ENCODE measurements around the gene PGF. TPM values are rescaled to one million over a fixed set of nuclear protein-coding genes. Genes with fewer than 3 reads are reported as not detected.

Gene PGF
- total and polyA plus RNA-seq, 2 of the 13 experiments (the other 11 are each of a cell fraction or from before 2014, with no cell fraction given): 10.7 to 27.5 TPM

GRCh38 chr14:74985806-74986205 is 30.4 kb upstream of the PGF start:
- in situ Hi-C loops (cut with HindIII; ENCODE audit: extremely low pct_ligation_motif_present, low pct_unique_long_range_greater_than_20kb): no loop called here
- ATAC-seq (no peak; the same call in 2 of the 3 replicates), DNase-seq (ENCODE audit: low spot score) (no peak), FAIRE-seq (no peak)
- no peak overlapping the region for H3K4me3 ChIP-seq (replicated peaks in 1 of 3; ENCODE audit: insufficient read depth in 1 of 3, low read depth in 2 of 3, low read length in 3 of 3)
- H3K79me2 ChIP-seq (ENCODE audit: insufficient read depth, low read length): no peaks in the 10 kb centered on the region
- no peaks in the 10 kb centered on the region for H4K20me1 ChIP-seq (ENCODE audit: insufficient read depth, low read length)
- no peaks in the 10 kb centered on the region for H3K9me3 ChIP-seq (ENCODE audit: low read length)
- H3K4me2 ChIP-seq (ENCODE audit: low read depth, low read length): no peak overlapping the region
- H2AFZ ChIP-seq (ENCODE audit: low read length): no peak overlapping the region
- TF ChIP-seq MTA3 (CRISPR knock-in tag; IDR thresholded peaks at IDR 0.05) (no peak), MXD3 (CRISPR knock-in tag; IDR thresholded peaks at IDR 0.05) (no peak), ZNF557 (CRISPR knock-in tag; IDR thresholded peaks at IDR 0.05) (no peak), ZNF382 (CRISPR knock-in tag; IDR thresholded peaks at IDR 0.05; ENCODE audit: borderline replicate concordance) (no peak), ZNF235 (CRISPR knock-in tag; IDR thresholded peaks at IDR 0.05; ENCODE audit: borderline replicate concordance) (no peak), ARHGAP35 (CRISPR knock-in tag; IDR thresholded peaks at IDR 0.05; ENCODE audit: borderline replicate concordance) (no peak), ZUFSP (CRISPR knock-in tag; IDR thresholded peaks at IDR 0.05; ENCODE audit: borderline replicate concordance) (no peak), HOXD1 (CRISPR knock-in tag; IDR thresholded peaks at IDR 0.05) (no peak), CENPT (CRISPR knock-in tag; IDR thresholded peaks at IDR 0.05; ENCODE audit: low read depth) (no peak), CBX2 (IDR thresholded peaks at IDR 0.05; ENCODE audit: low read depth, low read length) (no peak), CBX2 (CRISPR knock-in tag; IDR thresholded peaks at IDR 0.05; ENCODE audit: low read depth) (no peak), ZNF776 (CRISPR knock-in tag; IDR thresholded peaks at IDR 0.05) (no peak), JDP2 (CRISPR knock-in tag; IDR thresholded peaks at IDR 0.05; ENCODE audit: borderline replicate concordance) (no peak), NR2F6 (IDR thresholded peaks at IDR 0.05) (no peak), NR2F6 (CRISPR knock-in tag; IDR thresholded peaks at IDR 0.05) (no peak)
- intact Hi-C loops (cut with micrococcal nuclease; ENCODE audit: unreplicated experiment): no loop called here
- CTCF ChIA-PET (ENCODE audit: low intra/inter-chr PET ratio, low total read pairs): no interaction called here
- H3K36me3 ChIP-seq (replicated peaks in 1 of 2; ENCODE audit: control insufficient read depth in 1 of 2, insufficient read depth in 2 of 2, low read length in 2 of 2): no peaks in the 10 kb centered on the region
- H3K27me3 ChIP-seq (ENCODE audit: control insufficient read depth in 1 of 2, insufficient read depth in 2 of 2, low read length in 2 of 2): peaks cover 4 to 32% of the 10 kb centered on the region in 2 experiments; a peak in 4 of 5 replicates
- no peak overlapping the region for H3K27ac ChIP-seq (ENCODE audit: extremely low read length, insufficient read depth, low read length)
- no TSS peak for BruUV-seq (replicated peaks)
- H3K9ac ChIP-seq (ENCODE audit: insufficient read depth, low read depth, low read length): no peak overlapping the region
- H3K4me1 ChIP-seq (ENCODE audit: insufficient read depth, low read length): peaks cover 5% of the 10 kb centered on the region; the same call in 1 of the 2 replicates
- 14% methylated on average over 6 of the region's 6 CpGs for WGBS (ENCODE audit: low lambda C conversion rate)
- POLR2A ChIA-PET: no interaction called here
